ENCODE measurements around the gene SMYD3.
"Not testable (repeated sequence)": the region's sequence is repeated elsewhere in the genome, so short reads cannot be mapped to it uniquely, and the experiment has no call there.

The SMYD3 gene

GRCh38 chr1:245986404-245987218 lies 520.5 kb downstream of the SMYD3 start:
- no peak overlapping the region for H3K27ac ChIP-seq (ENCODE audit: low read depth, low read length)

GRCh38 chr1:245984390-245985155 lies 522.5 kb downstream of the SMYD3 start:
- Histone ChIP-seq H3K27ac (ENCODE audit: low read depth, low read length) (no peak overlapping the region), H3K4me3 (ENCODE audit: low read depth in 1 of 2, low read length in 2 of 2) (no peak overlapping the region), H3K4me1 (ENCODE audit: insufficient read depth, low read length) (peaks cover 7% of the 10 kb centered on the region), H3K36me3 (ENCODE audit: insufficient read depth, low read length) (no peaks in the 10 kb centered on the region), H3K9me3 (ENCODE audit: low read length) (no peaks in the 10 kb centered on the region), H3K27me3 (ENCODE audit: control insufficient read depth in 1 of 2, insufficient read depth in 2 of 2, low read length in 2 of 2) (no peaks in the 10 kb centered on the region), H3K9ac (ENCODE audit: low read length) (no peak overlapping the region)

More at GRCh38 chr1:245986404-245987218, 520.5 kb downstream of the SMYD3 start:
- H3K9ac ChIP-seq (ENCODE audit: low read length): no peak overlapping the region
- no peak overlapping the region for H3K4me3 ChIP-seq (ENCODE audit: low read depth in 1 of 2, low read length in 2 of 2)
- peaks cover 7% of the 10 kb centered on the region for H3K4me1 ChIP-seq (ENCODE audit: insufficient read depth, low read length)
- H3K27me3 ChIP-seq (ENCODE audit: control insufficient read depth in 1 of 2, insufficient read depth in 2 of 2, low read length in 2 of 2): no peaks in the 10 kb centered on the region
- no peaks in the 10 kb centered on the region for H3K9me3 ChIP-seq (ENCODE audit: low read length)
- no peaks in the 10 kb centered on the region for H3K36me3 ChIP-seq (ENCODE audit: insufficient read depth, low read length)

DNA sequence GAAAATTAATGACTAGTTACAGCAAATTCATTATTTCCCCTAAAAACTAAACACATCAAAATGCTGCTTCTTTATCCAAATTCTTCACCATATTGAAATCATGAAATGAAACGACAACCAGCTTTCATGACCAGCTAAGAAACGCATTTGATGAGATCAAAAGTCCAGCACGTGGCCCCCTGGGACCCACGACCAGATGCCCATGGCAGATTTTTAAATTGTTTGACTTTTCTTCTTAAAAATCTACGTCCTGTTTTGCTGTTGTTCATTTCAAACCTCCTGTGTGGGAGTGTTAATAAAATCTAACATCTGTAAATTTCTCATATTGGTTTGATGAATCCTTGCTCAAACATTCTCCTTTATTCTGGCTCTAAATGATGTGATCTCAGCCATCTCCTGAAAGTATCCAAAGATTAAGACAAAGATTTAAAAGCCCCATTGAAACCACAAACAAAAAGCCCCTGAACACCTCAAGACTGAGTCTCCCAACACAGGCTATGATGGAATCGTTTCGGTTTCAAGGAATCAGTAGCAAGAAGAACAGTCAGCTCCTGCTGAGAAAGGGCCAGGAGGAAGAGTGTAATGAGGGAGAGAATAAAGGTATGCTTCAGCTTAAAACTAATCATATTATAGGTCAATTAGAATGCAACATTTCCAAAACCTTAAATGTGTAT lies 523.6 kb downstream of the SMYD3 start:
- Histone ChIP-seq H3K27me3 (ENCODE audit: control insufficient read depth in 1 of 2, insufficient read depth in 2 of 2, low read length in 2 of 2) (no peaks in the 10 kb centered on the region), H3K36me3 (ENCODE audit: insufficient read depth, low read length) (no peaks in the 10 kb centered on the region), H3K4me3 (ENCODE audit: low read depth in 1 of 2, low read length in 2 of 2) (no peak overlapping the region), H3K9ac (ENCODE audit: low read length) (no peak overlapping the region), H3K27ac (ENCODE audit: low read depth, low read length) (no peak overlapping the region), H3K4me1 (ENCODE audit: insufficient read depth, low read length) (peaks cover 7% of the 10 kb centered on the region), H3K9me3 (ENCODE audit: low read length) (no peaks in the 10 kb centered on the region)

DNA sequence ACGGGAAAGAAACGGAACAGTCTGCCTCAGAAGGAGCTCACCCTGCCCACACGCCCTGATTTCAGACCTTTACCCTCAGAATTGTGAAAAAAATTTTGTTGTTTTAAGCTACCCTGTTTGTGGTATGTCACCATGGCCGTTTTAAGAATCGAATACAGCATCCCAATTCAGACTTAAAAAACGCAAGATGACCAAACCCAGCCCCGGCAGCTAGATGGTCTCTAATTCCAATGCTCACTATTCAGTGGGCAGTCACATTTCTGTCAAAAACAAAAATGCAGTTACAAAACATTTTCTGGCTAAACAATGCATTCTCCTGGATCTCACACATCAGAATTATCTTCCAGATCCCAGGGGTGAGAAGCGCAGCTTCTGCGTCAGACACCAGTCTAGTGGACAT lies 527.5 kb downstream of the SMYD3 start:
- Histone ChIP-seq H3K36me3 (ENCODE audit: insufficient read depth, low read length) (no peaks in the 10 kb centered on the region), H3K27ac (ENCODE audit: low read depth, low read length) (no peak overlapping the region), H3K4me3 (ENCODE audit: low read depth in 1 of 2, low read length in 2 of 2) (no peak overlapping the region), H3K27me3 (ENCODE audit: control insufficient read depth in 1 of 2, insufficient read depth in 2 of 2, low read length in 2 of 2) (no peaks in the 10 kb centered on the region), H3K9ac (ENCODE audit: low read length) (no peak overlapping the region), H3K4me1 (ENCODE audit: insufficient read depth, low read length) (no peaks in the 10 kb centered on the region), H3K9me3 (ENCODE audit: low read length) (no peaks in the 10 kb centered on the region)

DNA sequence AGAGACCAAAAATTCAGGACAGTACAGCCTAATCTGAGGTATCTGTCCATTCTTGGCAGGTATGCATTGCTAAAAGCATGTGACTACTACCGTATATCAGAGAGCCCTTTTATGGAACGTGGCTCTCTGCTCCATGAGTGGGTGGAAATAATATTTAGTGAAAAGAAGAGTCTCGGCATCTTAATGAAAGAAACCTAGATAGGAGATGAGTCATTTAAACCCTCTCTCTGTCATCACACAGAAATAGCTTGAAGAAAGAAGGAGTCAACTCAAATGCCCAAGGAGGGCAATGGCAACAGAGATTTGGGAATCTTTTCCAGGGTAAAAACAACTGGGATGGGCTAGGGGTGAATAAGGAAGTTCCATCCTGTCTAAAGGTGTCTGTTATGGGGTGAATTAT lies 528.2 kb downstream of the SMYD3 start:
- Histone ChIP-seq H3K36me3 (ENCODE audit: insufficient read depth, low read length) (no peaks in the 10 kb centered on the region), H3K4me3 (ENCODE audit: low read depth in 1 of 2, low read length in 2 of 2) (no peak overlapping the region), H3K9me3 (ENCODE audit: low read length) (no peaks in the 10 kb centered on the region), H3K27ac (ENCODE audit: low read depth, low read length) (no peak overlapping the region), H3K4me1 (ENCODE audit: insufficient read depth, low read length) (no peaks in the 10 kb centered on the region), H3K9ac (ENCODE audit: low read length) (no peak overlapping the region), H3K27me3 (ENCODE audit: control insufficient read depth in 1 of 2, insufficient read depth in 2 of 2, low read length in 2 of 2) (no peaks in the 10 kb centered on the region)

GRCh38 chr1:245972476-245972875 lies 534.6 kb downstream of the SMYD3 start:
- no peak overlapping the region for H3K9ac ChIP-seq (ENCODE audit: low read length)
- H3K27me3 ChIP-seq (ENCODE audit: control insufficient read depth in 1 of 2, insufficient read depth in 2 of 2, low read length in 2 of 2): no peaks in the 10 kb centered on the region
- no peaks in the 10 kb centered on the region for H3K9me3 ChIP-seq (ENCODE audit: low read length)
- H3K4me1 ChIP-seq (ENCODE audit: insufficient read depth, low read length): no peaks in the 10 kb centered on the region
- no peak overlapping the region for H3K4me3 ChIP-seq (ENCODE audit: low read depth in 1 of 2, low read length in 2 of 2)
- no peaks in the 10 kb centered on the region for H3K36me3 ChIP-seq (ENCODE audit: insufficient read depth, low read length)
- H3K27ac ChIP-seq (ENCODE audit: low read depth, low read length): no peak overlapping the region

GRCh38 chr1:245971711-245972085 lies 535.4 kb downstream of the SMYD3 start:
- H3K9me3 ChIP-seq (ENCODE audit: low read length): no peaks in the 10 kb centered on the region
- H3K27me3 ChIP-seq (ENCODE audit: control insufficient read depth in 1 of 2, insufficient read depth in 2 of 2, low read length in 2 of 2): no peaks in the 10 kb centered on the region
- H3K36me3 ChIP-seq (ENCODE audit: insufficient read depth, low read length): no peaks in the 10 kb centered on the region
- H3K27ac ChIP-seq (ENCODE audit: low read depth, low read length): no peak overlapping the region
- H3K9ac ChIP-seq (ENCODE audit: low read length): no peak overlapping the region
- H3K4me1 ChIP-seq (ENCODE audit: insufficient read depth, low read length): no peaks in the 10 kb centered on the region
- H3K4me3 ChIP-seq (ENCODE audit: low read depth in 1 of 2, low read length in 2 of 2): no peak overlapping the region

DNA sequence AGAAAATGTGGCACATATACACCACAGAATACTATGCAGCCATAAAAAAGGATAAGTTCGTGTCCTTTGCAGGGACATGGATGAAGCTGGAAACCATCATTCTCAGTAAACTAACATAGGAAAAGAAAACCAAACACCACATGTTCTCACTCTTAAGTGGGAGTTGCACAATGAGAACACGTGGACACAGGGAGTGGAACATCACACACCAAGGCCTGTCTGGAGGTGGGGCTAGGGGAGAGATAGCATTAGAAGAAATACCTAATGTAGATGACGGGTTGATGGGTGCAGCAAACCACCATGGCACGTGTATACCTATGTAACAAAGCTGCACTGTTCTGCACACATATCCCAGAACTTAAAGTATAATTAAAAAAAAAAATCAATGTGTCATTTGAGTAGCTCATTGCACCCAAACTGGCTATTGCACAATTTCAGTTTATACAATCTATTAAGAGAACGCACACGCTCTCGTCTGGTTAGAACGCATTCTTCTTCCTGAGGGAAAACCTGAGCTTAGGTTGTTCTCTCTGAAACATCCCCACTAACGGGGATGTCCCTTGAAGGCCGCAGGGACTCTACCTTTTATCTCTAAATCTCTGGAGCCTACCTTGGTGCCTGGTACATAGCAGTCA lies 535.9 kb downstream of the SMYD3 start:
- H3K4me1 ChIP-seq (ENCODE audit: insufficient read depth, low read length); H3K27me3 ChIP-seq (ENCODE audit: control insufficient read depth in 1 of 2, insufficient read depth in 2 of 2, low read length in 2 of 2): not testable (repeated sequence)

DNA sequence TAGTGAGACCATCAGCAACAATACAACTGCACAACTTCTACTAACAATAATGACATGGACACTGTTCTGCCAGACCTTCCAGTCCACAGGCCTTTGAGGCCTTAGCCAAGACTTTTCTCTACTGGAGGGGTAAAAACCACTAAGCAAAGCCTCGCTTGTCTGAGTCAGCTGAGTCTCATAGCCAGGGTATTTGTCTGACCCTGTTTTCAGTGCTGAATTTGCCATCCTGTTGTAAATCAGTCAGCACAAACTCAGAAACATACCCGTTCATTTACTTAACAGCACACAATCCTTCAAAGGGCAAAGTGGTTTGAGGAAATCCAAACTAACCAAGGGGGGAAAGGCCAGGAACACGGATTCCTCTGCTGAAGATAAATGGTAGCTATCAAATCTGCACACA lies 537.8 kb downstream of the SMYD3 start:
- Histone ChIP-seq H3K36me3 (ENCODE audit: insufficient read depth, low read length) (no peaks in the 10 kb centered on the region), H3K9ac (ENCODE audit: low read length) (no peak overlapping the region), H3K9me3 (ENCODE audit: low read length) (no peaks in the 10 kb centered on the region), H3K27ac (ENCODE audit: low read depth, low read length) (no peak overlapping the region), H3K27me3 (ENCODE audit: control insufficient read depth in 1 of 2, insufficient read depth in 2 of 2, low read length in 2 of 2) (no peaks in the 10 kb centered on the region), H3K4me1 (ENCODE audit: insufficient read depth, low read length) (no peaks in the 10 kb centered on the region), H3K4me3 (ENCODE audit: low read depth in 1 of 2, low read length in 2 of 2) (no peak overlapping the region)

More for the DNA sequence above, 535.9 kb downstream of the SMYD3 start:
- not testable (repeated sequence) for H3K9ac ChIP-seq (ENCODE audit: low read length); H3K36me3 ChIP-seq (ENCODE audit: insufficient read depth, low read length); H3K27ac ChIP-seq (ENCODE audit: low read depth, low read length); H3K4me3 ChIP-seq (ENCODE audit: low read depth in 1 of 2, low read length in 2 of 2); H3K9me3 ChIP-seq (ENCODE audit: low read length)

DNA sequence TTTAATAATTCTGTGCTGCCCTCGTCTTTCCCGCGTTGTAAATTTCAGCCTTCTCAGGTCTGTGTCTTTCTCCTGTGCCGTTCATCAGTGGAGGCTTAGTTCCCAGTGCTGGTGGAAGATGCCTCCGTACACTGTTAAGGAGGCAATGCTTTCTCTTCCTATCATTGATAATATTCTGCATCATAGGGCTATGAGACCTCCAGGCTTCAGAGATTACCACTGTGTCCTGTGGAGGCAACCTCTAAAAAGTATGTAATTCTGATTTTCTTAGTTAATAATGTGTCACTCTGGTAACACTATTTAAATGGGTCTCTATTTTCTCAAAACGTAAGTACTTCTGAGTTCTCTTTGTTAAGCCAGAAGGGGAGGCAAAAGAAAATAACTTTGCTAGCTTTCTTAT lies 538.3 kb downstream of the SMYD3 start:
- no peaks in the 10 kb centered on the region for H3K4me1 ChIP-seq (ENCODE audit: insufficient read depth, low read length)
- H3K9me3 ChIP-seq (ENCODE audit: low read length): no peaks in the 10 kb centered on the region
- no peak overlapping the region for H3K27ac ChIP-seq (ENCODE audit: low read depth, low read length)
- no peaks in the 10 kb centered on the region for H3K36me3 ChIP-seq (ENCODE audit: insufficient read depth, low read length)
- no peak overlapping the region for H3K4me3 ChIP-seq (ENCODE audit: low read depth in 1 of 2, low read length in 2 of 2)
- H3K9ac ChIP-seq (ENCODE audit: low read length): no peak overlapping the region
- no peaks in the 10 kb centered on the region for H3K27me3 ChIP-seq (ENCODE audit: control insufficient read depth in 1 of 2, insufficient read depth in 2 of 2, low read length in 2 of 2)

DNA sequence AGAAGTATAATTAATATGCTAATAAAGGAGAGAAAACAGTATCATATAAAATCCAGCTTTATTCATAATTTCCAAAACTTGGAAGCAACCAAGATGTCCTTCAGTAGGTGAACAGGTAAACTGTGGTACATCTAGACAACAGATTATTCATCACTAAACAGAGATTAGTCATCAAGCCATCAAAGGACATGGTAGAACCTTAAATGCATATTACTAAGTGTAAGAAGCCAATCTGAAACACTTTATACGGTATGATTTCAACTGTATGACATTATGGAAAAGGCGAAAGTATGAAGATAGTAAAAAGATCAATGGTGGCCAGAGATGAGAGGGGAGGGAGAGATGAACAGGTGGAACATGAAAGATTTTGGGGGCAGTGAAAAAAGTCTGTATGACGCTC lies 541.7 kb downstream of the SMYD3 start:
- Histone ChIP-seq H3K36me3 (ENCODE audit: insufficient read depth, low read length) (no peaks in the 10 kb centered on the region), H3K9ac (ENCODE audit: low read length) (no peak overlapping the region), H3K4me3 (ENCODE audit: low read depth in 1 of 2, low read length in 2 of 2) (no peak overlapping the region), H3K4me1 (ENCODE audit: insufficient read depth, low read length) (no peaks in the 10 kb centered on the region), H3K27me3 (ENCODE audit: control insufficient read depth in 1 of 2, insufficient read depth in 2 of 2, low read length in 2 of 2) (no peaks in the 10 kb centered on the region), H3K27ac (ENCODE audit: low read depth, low read length) (no peak overlapping the region), H3K9me3 (ENCODE audit: low read length) (no peaks in the 10 kb centered on the region)
